H1 (cell line): ENCODE measurements around the gene CC2D1B. TPM values are rescaled to one million over a fixed set of nuclear protein-coding genes. Genes with fewer than 3 reads are reported as not detected.

ENCODE experiments used
- CTCF ChIA-PET: fragments of 300-600 bp; sonication (Branson Sonifier 250); formaldehyde crosslinking; loops from one replicate; lab custom pipeline; 2021; ENCODE audit not compliant: partially characterized antibody; lab: Charles Lee
- POLR2A ChIA-PET: fragments of 300-600 bp; sonication (Branson Sonifier 250); formaldehyde crosslinking; loops from one replicate; lab custom pipeline; 2021; ENCODE audit warnings: inconsistent platforms; ENCODE audit not compliant: partially characterized antibody; lab: Charles Lee
- DNase-seq, 2 experiments: peaks; one replicate each; pipeline versions ENCODE4 v3.0.0 to v3.0.0-alpha.2; 2010 to 2022; ENCODE audit warnings: low spot score in 2 of 2, low read depth in 1 of 2, mixed read lengths in 1 of 2
- FAIRE-seq: peaks from 2 replicates; lab custom pipeline; 2011; peaks lifted over from hg19 to GRCh38; lab: Jason Lieb, UNC
- H2AFZ ChIP-seq: 2 replicates; pipeline ENCODE4 v1.8.1; 2012; ENCODE audit warnings: low read length, inconsistent platforms
- H2AK5ac ChIP-seq: 2 replicates; pipeline ENCODE4 v1.6.1; 2013; ENCODE audit warnings: low read depth, low read length
- H2BK120ac ChIP-seq: replicated peaks from 2 replicates; pipeline ENCODE3; 2013; ENCODE audit warnings: low read depth, low read length, inconsistent platforms
- H2BK12ac ChIP-seq: 2 replicates; pipeline ENCODE4 v1.6.1; 2013; ENCODE audit warnings: low read depth, low read length
- H2BK15ac ChIP-seq: 2 replicates; pipeline ENCODE4 v1.6.1; 2013; ENCODE audit warnings: low read length
- H2BK20ac ChIP-seq: 2 replicates; pipeline ENCODE4 v1.6.1; 2013; ENCODE audit warnings: low read length
- H2BK5ac ChIP-seq: 2 replicates; pipeline ENCODE4 v1.6.1; 2013; ENCODE audit warnings: low read depth, low read length
- H3K14ac ChIP-seq: 2 replicates; pipeline ENCODE4 v1.6.1; 2013; ENCODE audit warnings: inconsistent platforms; ENCODE audit not compliant: insufficient read length
- H3K18ac ChIP-seq: 2 replicates; pipeline ENCODE4 v1.6.1; 2013; ENCODE audit warnings: low read length; ENCODE audit errors: extremely low read depth
- H3K23ac ChIP-seq: 2 replicates; pipeline ENCODE4 v1.6.1; 2013; ENCODE audit warnings: inconsistent platforms; ENCODE audit not compliant: insufficient read length
- H3K23me2 ChIP-seq: 2 replicates; pipeline ENCODE4 v1.6.1; 2013; ENCODE audit warnings: low read depth, low read length
- H3K27ac ChIP-seq: 2 replicates; pipeline ENCODE4 v1.6.1; 2011; ENCODE audit warnings: low read depth, low read length, inconsistent platforms
- H3K27me3 ChIP-seq, 4 experiments: replicated peaks in 1 of 4; 1 replicate in 1 of 4; 2 replicates in 3 of 4; pipeline versions ENCODE4 v1.6.1 to v1.8.1; 2011 to 2013; ENCODE audit warnings: low read length in 3 of 4, mild to moderate bottlenecking in 3 of 4, inconsistent platforms in 2 of 4, mixed read lengths in 2 of 4, moderate library complexity in 1 of 4; ENCODE audit not compliant: control insufficient read depth in 3 of 4, insufficient read depth in 3 of 4; ENCODE audit errors: extremely low read depth in 1 of 4
- H3K36me3 ChIP-seq, 4 experiments: 2 replicates each; pipeline versions ENCODE4 v1.6.1 to v1.8.1; 2011 to 2013; ENCODE audit warnings: mild to moderate bottlenecking in 4 of 4, low read length in 3 of 4, moderate library complexity in 2 of 4, control low read depth in 1 of 4, inconsistent platforms in 1 of 4; ENCODE audit not compliant: insufficient read depth in 4 of 4, control insufficient read depth in 2 of 4
- H3K4ac ChIP-seq: replicated peaks from 2 replicates; pipeline ENCODE3; 2013; ENCODE audit warnings: low read length, low read depth, mixed read lengths, inconsistent platforms; ENCODE audit not compliant: insufficient read length
- H3K4me1 ChIP-seq, 4 experiments: replicated peaks in 1 of 4; 1 replicate in 1 of 4; 2 replicates in 3 of 4; pipeline versions ENCODE4 v1.6.1 to v1.8.1; 2011 to 2013; ENCODE audit warnings: low read length in 3 of 4, inconsistent platforms in 2 of 4, mixed read lengths in 1 of 4; ENCODE audit not compliant: insufficient read depth in 4 of 4, control insufficient read depth in 3 of 4
- H3K4me2 ChIP-seq, 2 experiments: 2 replicates each; pipeline versions ENCODE4 v1.6.1 to v1.8.1; 2011 to 2013; ENCODE audit warnings: low read depth in 2 of 2, low read length in 2 of 2, control low read depth in 1 of 2, inconsistent platforms in 1 of 2, mild to moderate bottlenecking in 1 of 2; ENCODE audit not compliant: insufficient read depth in 1 of 2
- H3K4me3 ChIP-seq, 4 experiments: fragments of 200-600, 300-600 bp in 1 of 4; sonication (generic), shearing (Covaris generic), sonication (Bioruptor Twin) in 1 of 4; 2 replicates each; pipeline versions ENCODE4 v1.5.1 to v1.8.1; 2011 to 2016; ENCODE audit warnings: low read length in 4 of 4, low read depth in 3 of 4, control low read depth in 2 of 4, inconsistent platforms in 2 of 4, mild to moderate bottlenecking in 2 of 4, mixed read lengths in 1 of 4, moderate library complexity in 1 of 4; ENCODE audit not compliant: insufficient read depth in 2 of 4; ENCODE audit errors: extremely low read depth in 1 of 4
- H3K56ac ChIP-seq: replicated peaks from 2 replicates; pipeline ENCODE3; 2013; ENCODE audit warnings: low read depth, mild to moderate bottlenecking, mixed read lengths, low read length, inconsistent platforms; ENCODE audit not compliant: insufficient read length
- H3K79me1 ChIP-seq: 2 replicates; pipeline ENCODE4 v1.6.1; 2013; ENCODE audit warnings: low read depth, low read length, control low read depth
- H3K79me2 ChIP-seq, 2 experiments: 2 replicates each; pipeline versions ENCODE4 v1.6.1 to v1.8.1; 2012 to 2013; ENCODE audit warnings: low read length in 2 of 2, mild to moderate bottlenecking in 2 of 2, inconsistent platforms in 1 of 2; ENCODE audit not compliant: insufficient read depth in 2 of 2, control insufficient read depth in 1 of 2
- H3K9ac ChIP-seq, 4 experiments: replicated peaks in 1 of 4; 1 replicate in 1 of 4; 2 replicates in 3 of 4; pipeline versions ENCODE4 v1.6.1 to v1.8.1; 2011 to 2013; ENCODE audit warnings: low read depth in 3 of 4, low read length in 3 of 4, control low read depth in 2 of 4, mild to moderate bottlenecking in 2 of 4, moderate library complexity in 2 of 4, inconsistent platforms in 1 of 4; ENCODE audit errors: extremely low read depth in 1 of 4
- H3K9me3 ChIP-seq, 2 experiments: 2 replicates each; pipeline versions ENCODE4 v1.6.1 to v1.8.1; 2012 to 2013; ENCODE audit warnings: mild to moderate bottlenecking in 2 of 2, moderate library complexity in 2 of 2, control low read depth in 1 of 2, inconsistent platforms in 1 of 2, low read depth in 1 of 2, low read length in 1 of 2, mixed read lengths in 1 of 2; ENCODE audit not compliant: insufficient read depth in 2 of 2
- H4K20me1 ChIP-seq, 2 experiments: replicated peaks in 1 of 2; 2 replicates each; pipeline versions ENCODE3 to v1.8.1; 2011 to 2013; ENCODE audit warnings: inconsistent platforms in 2 of 2, low read length in 2 of 2, mild to moderate bottlenecking in 1 of 2; ENCODE audit not compliant: insufficient read depth in 2 of 2, control insufficient read depth in 1 of 2
- H4K5ac ChIP-seq: 2 replicates; pipeline ENCODE4 v1.6.1; 2013; ENCODE audit warnings: low read length, low read depth, mixed read lengths, inconsistent platforms; ENCODE audit not compliant: insufficient read length
- H4K8ac ChIP-seq: 2 replicates; pipeline ENCODE4 v1.8.0; 2013; ENCODE audit warnings: mild to moderate bottlenecking, moderate library complexity, low read length, inconsistent platforms; ENCODE audit not compliant: insufficient read depth; ENCODE audit errors: extremely low read depth
- H4K91ac ChIP-seq: replicated peaks from 2 replicates; pipeline ENCODE3; 2013; ENCODE audit warnings: low read length, mixed read lengths, inconsistent platforms; ENCODE audit not compliant: insufficient read length
- CTBP2 ChIP-seq: IDR thresholded peaks from 2 replicates; pipeline ENCODE4 v1.7.0; 2011; ENCODE audit warnings: borderline replicate concordance, mild to moderate bottlenecking, moderate library complexity, mixed read lengths, low read length; ENCODE audit not compliant: insufficient read depth, insufficient read length
- EP300 ChIP-seq, 2 experiments: IDR thresholded peaks; 1 replicate in 1 of 2; 2 replicates in 1 of 2; pipeline ENCODE4 v1.6.1; 2011 to 2012; ENCODE audit warnings: low read depth in 2 of 2, low read length in 2 of 2, mild to moderate bottlenecking in 2 of 2, borderline replicate concordance in 1 of 2, inconsistent platforms in 1 of 2, moderate library complexity in 1 of 2
- MAFK ChIP-seq: IDR thresholded peaks from 2 replicates; pipeline ENCODE4 v1.6.1; 2012; ENCODE audit warnings: low read depth, mild to moderate bottlenecking, improper control_type of control experiment, low read length
- PHF8 ChIP-seq: fragments of 200-600 bp; sonication (generic); conservative IDR thresholded peaks from 2 replicates; pipeline ENCODE4 v1.7.1; 2012; ENCODE audit warnings: low read depth, mild to moderate bottlenecking, inconsistent platforms, low read length, moderate library complexity
- USF2 ChIP-seq: IDR thresholded peaks from 2 replicates; pipeline ENCODE4 v1.6.1; 2011; ENCODE audit warnings: low read length, improper control_type of control experiment
- WGBS, 2 experiments: shearing (Covaris generic) in 1 of 2; methylation state at CpG; one replicate each; pipeline versions ENCODE4 v1.1.6 to v1.1.7; 2013 to 2015; ENCODE audit warnings: low lambda C conversion rate in 2 of 2, mixed read lengths in 2 of 2, inconsistent platforms in 1 of 2, low coverage in 1 of 2, missing lambda C conversion rate in 1 of 2; ENCODE audit not compliant: insufficient replicate concordance in 2 of 2, insufficient coverage in 1 of 2, insufficient read length in 1 of 2; ENCODE audit errors: extremely low coverage in 1 of 2, missing lambda C conversion rate in 1 of 2; 5-methylcytosine and 5-hydroxymethylcytosine counted together
- polyA plus RNA-seq, 7 experiments: library from polyadenylated mRNA; depleted of rRNA in 3 of 7; stranded (reverse) in 5 of 7; unstranded in 2 of 7; fragments of >200 nt in 5 of 7; fragments of 200-250 nt in 2 of 7; gene quantifications; 1 replicate in 5 of 7; 2 replicates in 1 of 7; 4 replicates in 1 of 7; pipeline versions ENCODE4 v1.2.1 to v1.2.3, GENCODE V29; 2011 to 2013; ENCODE audit warnings: missing spikeins in 2 of 7, mixed read lengths in 2 of 7
- total RNA-seq: library from RNA; stranded (reverse); fragmentation: NEBNext Ultra II Directional; extraction: Animal tissue kit (Norgen Biotek cat#: 25700); gene quantifications from 2 replicates; pipeline ENCODE4 v1.2.1, GENCODE V29; 2021

CC2D1B gene
- total and polyA plus RNA-seq, 2 of the 8 experiments (the other 6 are each of a cell fraction or from before 2014, with no cell fraction given), result 7.4 to 13.1 TPM

GRCh38 chr1:52334906-52335528 lies 31.0 kb downstream of the CC2D1B start:
- H3K4me2 ChIP-seq, result no peak overlapping the region
- no peak overlapping the region for H3K4ac ChIP-seq
- no peak overlapping the region for H2BK120ac ChIP-seq
- H3K14ac ChIP-seq, result no peak overlapping the region
- no peak overlapping the region for H4K5ac ChIP-seq
- no peaks in the 10 kb centered on the region for H3K27me3 ChIP-seq
- no peak overlapping the region for H3K4me3 ChIP-seq
- H2BK5ac ChIP-seq, result no peak overlapping the region
- ChIA-PET POLR2A (interaction anchor here (1.4 to 1.5 kb wide), 2 partner anchors 13 to 16 kb away, joined by 3 to 4 read pairs; no protein-coding TSS in a partner anchor), CTCF (interaction anchor here (0.6 to 2.0 kb wide), 5 partner anchors 13 to 266 kb away, joined by 3 to 8 read pairs (median 4); no protein-coding TSS in a partner anchor)
- H3K79me1 ChIP-seq, result no peaks in the 10 kb centered on the region
- no peak for DNase-seq
- no peak overlapping the region for H4K8ac ChIP-seq
- H2AFZ ChIP-seq, result no peak overlapping the region
- H3K4me1 ChIP-seq, result no peaks in the 10 kb centered on the region; a peak in 1 of 7 replicates
- no peak overlapping the region for H4K91ac ChIP-seq
- 87% methylated on average over 3 of the region's 3 CpGs; no CpG with 5 or more reads in 1 of the 2 experiments for WGBS, 2 experiments
- no peak overlapping the region for H3K27ac ChIP-seq
- H3K56ac ChIP-seq, result no peak overlapping the region
- H3K9ac ChIP-seq, result no peak overlapping the region
- H3K23ac ChIP-seq, result no peak overlapping the region
- no peaks in the 10 kb centered on the region for H3K23me2 ChIP-seq
- no peak overlapping the region for H2BK12ac ChIP-seq
- no peak overlapping the region for H2BK15ac ChIP-seq
- no peak overlapping the region for H3K18ac ChIP-seq
- H2AK5ac ChIP-seq, result no peak overlapping the region
- H3K79me2 ChIP-seq, result no peaks in the 10 kb centered on the region
- no peak overlapping the region for H2BK20ac ChIP-seq
- peaks cover 0 to 2% of the 10 kb centered on the region in 2 experiments for H4K20me1 ChIP-seq
- no peaks in the 10 kb centered on the region for H3K9me3 ChIP-seq
- H3K36me3 ChIP-seq, result peaks cover 0 to 4% (median 1%) of the 10 kb centered on the region in 4 experiments; a peak in 1 of 8 replicates
- FAIRE-seq, result no peak
- no peak for TF ChIP-seq MAFK
- TF ChIP-seq CTBP2, result no peak
- no peak for TF ChIP-seq USF2
- no peak for TF ChIP-seq EP300 (IDR thresholded peaks at IDR 0.05; ENCODE audit: borderline replicate concordance in 1 of 2, low read depth in 2 of 2, low read length in 2 of 2)
- TF ChIP-seq PHF8, result no peak
